ENCODE measurements around the gene FBXO24.

FBXO24 gene

GRCh38 chr7:100602889-100603725 is 17.0 kb downstream of the FBXO24 start:
- DNase-seq: peak; percentile 83
- Mint-ChIP-seq H3K27me3 (ENCODE audit: low read depth, poor library complexity) (peaks cover 34% of the 10 kb centered on the region), H3K9me3 (no peaks in the 10 kb centered on the region), H3K4me3 (peak overlapping the region; percentile 88), H3K4me1 (peaks cover 70% of the 10 kb centered on the region), H3K36me3 (ENCODE audit: low read depth) (peaks cover 22% of the 10 kb centered on the region), H3K27ac (peak overlapping the region; percentile 99)
- TF ChIP-seq CTCF (IDR thresholded peaks at IDR 0.05): no peak

DNA sequence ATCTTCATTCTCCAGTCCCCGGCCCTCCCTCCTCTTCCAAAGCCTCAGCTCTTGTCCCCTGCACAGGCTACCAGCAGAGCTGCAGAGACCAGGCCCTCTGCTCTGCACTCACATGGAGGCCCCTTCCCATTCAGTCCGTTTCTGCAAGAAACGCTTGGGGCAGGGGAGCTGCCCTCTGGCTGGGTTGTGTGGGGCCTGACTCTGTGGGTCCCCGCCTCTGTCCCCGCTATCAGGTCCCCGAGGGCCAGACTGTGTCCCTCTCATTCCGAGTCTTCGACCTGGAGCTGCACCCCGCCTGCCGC is 17.5 kb downstream of the FBXO24 start:
- Mint-ChIP-seq H3K4me1 (peaks cover 64% of the 10 kb centered on the region), H3K36me3 (ENCODE audit: low read depth) (peaks cover 27% of the 10 kb centered on the region), H3K4me3 (peak overlapping the region; percentile 88), H3K27me3 (ENCODE audit: low read depth, poor library complexity) (peaks cover 30% of the 10 kb centered on the region), H3K9me3 (no peaks in the 10 kb centered on the region), H3K27ac (peak overlapping the region; percentile 84)
- no peak for TF ChIP-seq CTCF (IDR thresholded peaks at IDR 0.05)
- DNase-seq: peak; percentile 35

- DNase-seq: peak; percentile 81
- peak overlapping the region; percentile 84 for H3K27ac Mint-ChIP-seq
- no peaks in the 10 kb centered on the region for H3K9me3 Mint-ChIP-seq
- TF ChIP-seq CTCF (IDR thresholded peaks at IDR 0.05): peak; percentile 31
- peaks cover 28% of the 10 kb centered on the region for H3K36me3 Mint-ChIP-seq (ENCODE audit: low read depth)
- peak overlapping the region; percentile 88 for H3K4me3 Mint-ChIP-seq
- H3K27me3 Mint-ChIP-seq (ENCODE audit: low read depth, poor library complexity): peaks cover 30% of the 10 kb centered on the region
- H3K4me1 Mint-ChIP-seq: peaks cover 61% of the 10 kb centered on the region
Measured at GRCh38 chr7:100604028-100604975, 18.2 kb downstream of the FBXO24 start.

GRCh38 chr7:100604976-100605911 is 19.1 kb downstream of the FBXO24 start:
- Mint-ChIP-seq H3K27me3 (ENCODE audit: low read depth, poor library complexity) (peaks cover 30% of the 10 kb centered on the region), H3K36me3 (ENCODE audit: low read depth) (peaks cover 36% of the 10 kb centered on the region), H3K4me1 (peaks cover 57% of the 10 kb centered on the region), H3K27ac (no peak overlapping the region), H3K4me3 (peak overlapping the region; percentile 77), H3K9me3 (no peaks in the 10 kb centered on the region)
- TF ChIP-seq CTCF (IDR thresholded peaks at IDR 0.05): no peak
- DNase-seq: peak; percentile 70

GRCh38 chr7:100606313-100606712 is 20.2 kb downstream of the FBXO24 start:
- Mint-ChIP-seq H3K36me3 (ENCODE audit: low read depth) (peaks cover 36% of the 10 kb centered on the region), H3K4me1 (peaks cover 57% of the 10 kb centered on the region), H3K27me3 (ENCODE audit: low read depth, poor library complexity) (peaks cover 32% of the 10 kb centered on the region), H3K9me3 (no peaks in the 10 kb centered on the region), H3K27ac (no peak overlapping the region), H3K4me3 (no peak overlapping the region)
- no peak for TF ChIP-seq CTCF (IDR thresholded peaks at IDR 0.05)
- DNase-seq: no peak

All from nephron progenitor cell (in vitro differentiated cells).